Measurements from ENCODE around the gene SYNCRIP.

DNA sequence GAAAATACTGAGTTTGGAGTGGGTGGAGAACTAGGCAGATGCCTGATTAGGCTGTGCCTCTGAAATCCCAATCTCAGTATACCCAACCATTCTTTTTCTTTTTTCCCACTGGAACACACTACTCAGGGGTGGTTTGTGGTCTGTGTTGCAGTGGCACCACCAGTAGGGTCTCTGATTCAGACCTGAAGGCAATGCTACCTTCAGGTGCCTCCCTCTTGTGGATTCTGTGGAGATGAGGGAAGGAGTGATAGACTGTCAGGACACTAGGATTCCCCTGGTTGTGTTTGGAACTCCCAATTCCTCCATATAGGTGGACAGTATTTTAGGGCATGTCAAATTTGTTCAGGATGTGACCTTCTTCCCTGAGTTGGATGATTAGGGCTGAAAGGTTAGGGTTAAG lies 47.4 kb upstream of the SYNCRIP start:
- no peak for TF ChIP-seq YY1 (IDR thresholded peaks at IDR 0.05; ENCODE audit: insufficient read depth, insufficient read length)
- no peak for TF ChIP-seq SUZ12 (IDR thresholded peaks at IDR 0.05; ENCODE audit: extremely low read depth, insufficient read depth, insufficient read length)

Measured in NT2/D1 (cell line).